ENCODE data around the gene PSMB7.
"Not testable (repeated sequence)": the region's sequence is repeated elsewhere in the genome, so short reads cannot be mapped to it uniquely, and the experiment has no call there.

PSMB7 gene

GRCh38 chr9:124427281-124427680 lies 12.0 kb upstream of the PSMB7 start:
- no peaks in the 10 kb centered on the region for H3K4me1 ChIP-seq (ENCODE audit: control insufficient read depth, insufficient read depth, low read length, poor library complexity, severe bottlenecking)
- no peaks in the 10 kb centered on the region for H3K36me3 ChIP-seq (ENCODE audit: control insufficient read depth, insufficient read depth, low read length)
- H3K9me3 ChIP-seq (ENCODE audit: control insufficient read depth, low read length) = no peaks in the 10 kb centered on the region
- H3K27ac ChIP-seq (ENCODE audit: low read depth, low read length, severe bottlenecking) = no peak overlapping the region
- H3K4me3 ChIP-seq (ENCODE audit: extremely low read depth, insufficient read depth, low read length, poor library complexity, severe bottlenecking) = no peak overlapping the region
- WGBS, 2 experiments (ENCODE audit: insufficient coverage in 2 of 2) = 69 to 94% methylated on average over 2 of the region's 4 CpGs

GRCh38 chr9:124426361-124426760 lies 11.1 kb upstream of the PSMB7 start:
- WGBS, 2 experiments (ENCODE audit: insufficient coverage in 2 of 2) = 83 to 90% methylated on average over 1 to 3 of the region's 7 CpGs
- no peak overlapping the region for H3K27ac ChIP-seq (ENCODE audit: low read depth, low read length, severe bottlenecking)
- H3K9me3 ChIP-seq (ENCODE audit: control insufficient read depth, low read length) = no peaks in the 10 kb centered on the region
- no peaks in the 10 kb centered on the region for H3K4me1 ChIP-seq (ENCODE audit: control insufficient read depth, insufficient read depth, low read length, poor library complexity, severe bottlenecking)
- no peak overlapping the region for H3K4me3 ChIP-seq (ENCODE audit: extremely low read depth, insufficient read depth, low read length, poor library complexity, severe bottlenecking)
- no peaks in the 10 kb centered on the region for H3K36me3 ChIP-seq (ENCODE audit: control insufficient read depth, insufficient read depth, low read length)

GRCh38 chr9:124425733-124426132 lies 10.5 kb upstream of the PSMB7 start:
- H3K36me3 ChIP-seq (ENCODE audit: control insufficient read depth, insufficient read depth, low read length); H3K4me3 ChIP-seq (ENCODE audit: extremely low read depth, insufficient read depth, low read length, poor library complexity, severe bottlenecking); H3K27ac ChIP-seq (ENCODE audit: low read depth, low read length, severe bottlenecking); H3K9me3 ChIP-seq (ENCODE audit: control insufficient read depth, low read length); H3K4me1 ChIP-seq (ENCODE audit: control insufficient read depth, insufficient read depth, low read length, poor library complexity, severe bottlenecking): not testable (repeated sequence)
- WGBS, 2 experiments (ENCODE audit: insufficient coverage in 2 of 2) = no CpG with 5 or more reads among the region's 12 CpGs

- Histone ChIP-seq H3K36me3 (ENCODE audit: control insufficient read depth, insufficient read depth, low read length) (no peaks in the 10 kb centered on the region), H3K4me3 (ENCODE audit: extremely low read depth, insufficient read depth, low read length, poor library complexity, severe bottlenecking) (no peak overlapping the region), H3K4me1 (ENCODE audit: control insufficient read depth, insufficient read depth, low read length, poor library complexity, severe bottlenecking) (no peaks in the 10 kb centered on the region), H3K27ac (ENCODE audit: low read depth, low read length, severe bottlenecking) (no peak overlapping the region), H3K9me3 (ENCODE audit: control insufficient read depth, low read length) (no peaks in the 10 kb centered on the region)
- 72 to 75% methylated on average over 9 to 11 of the region's 11 CpGs for WGBS, 2 experiments (ENCODE audit: insufficient coverage in 2 of 2)
These were observed 8.3 kb upstream of the PSMB7 start for GRCh38 chr9:124423591-124423990.

- no peak overlapping the region for H3K4me3 ChIP-seq (ENCODE audit: extremely low read depth, insufficient read depth, low read length, poor library complexity, severe bottlenecking)
- H3K36me3 ChIP-seq (ENCODE audit: control insufficient read depth, insufficient read depth, low read length) = no peaks in the 10 kb centered on the region
- no peak overlapping the region for H3K27ac ChIP-seq (ENCODE audit: low read depth, low read length, severe bottlenecking)
- H3K9me3 ChIP-seq (ENCODE audit: control insufficient read depth, low read length) = no peaks in the 10 kb centered on the region
- 87 to 88% methylated on average over 3 to 4 of the region's 5 CpGs for WGBS, 2 experiments (ENCODE audit: insufficient coverage in 2 of 2)
- no peaks in the 10 kb centered on the region for H3K4me1 ChIP-seq (ENCODE audit: control insufficient read depth, insufficient read depth, low read length, poor library complexity, severe bottlenecking)
These were observed 7.9 kb upstream of the PSMB7 start for GRCh38 chr9:124423155-124423554.

- WGBS, 2 experiments (ENCODE audit: insufficient coverage in 2 of 2) = 94 to 97% methylated on average over 6 to 7 of the region's 7 CpGs
- no peaks in the 10 kb centered on the region for H3K36me3 ChIP-seq (ENCODE audit: control insufficient read depth, insufficient read depth, low read length)
- no peaks in the 10 kb centered on the region for H3K4me1 ChIP-seq (ENCODE audit: control insufficient read depth, insufficient read depth, low read length, poor library complexity, severe bottlenecking)
- no peak overlapping the region for H3K27ac ChIP-seq (ENCODE audit: low read depth, low read length, severe bottlenecking)
- no peaks in the 10 kb centered on the region for H3K9me3 ChIP-seq (ENCODE audit: control insufficient read depth, low read length)
- H3K4me3 ChIP-seq (ENCODE audit: extremely low read depth, insufficient read depth, low read length, poor library complexity, severe bottlenecking) = no peak overlapping the region
These were observed 5.8 kb upstream of the PSMB7 start for GRCh38 chr9:124420991-124421543.

- 77 to 78% methylated on average over 5 to 6 of the region's 6 CpGs for WGBS, 2 experiments (ENCODE audit: insufficient coverage in 2 of 2)
- no peak overlapping the region for H3K27ac ChIP-seq (ENCODE audit: low read depth, low read length, severe bottlenecking)
- H3K4me1 ChIP-seq (ENCODE audit: control insufficient read depth, insufficient read depth, low read length, poor library complexity, severe bottlenecking) = no peaks in the 10 kb centered on the region
- H3K4me3 ChIP-seq (ENCODE audit: extremely low read depth, insufficient read depth, low read length, poor library complexity, severe bottlenecking) = no peak overlapping the region
- no peaks in the 10 kb centered on the region for H3K9me3 ChIP-seq (ENCODE audit: control insufficient read depth, low read length)
- H3K36me3 ChIP-seq (ENCODE audit: control insufficient read depth, insufficient read depth, low read length) = no peaks in the 10 kb centered on the region
These were observed 4.7 kb upstream of the PSMB7 start for GRCh38 chr9:124419832-124420489.

GRCh38 chr9:124415852-124416484 lies 726 bp upstream of the PSMB7 start:
- H3K9me3 ChIP-seq (ENCODE audit: control insufficient read depth, low read length) = no peaks in the 10 kb centered on the region
- peaks cover 9% of the 10 kb centered on the region for H3K4me1 ChIP-seq (ENCODE audit: control insufficient read depth, insufficient read depth, low read length, poor library complexity, severe bottlenecking)
- no peak overlapping the region for H3K27ac ChIP-seq (ENCODE audit: low read depth, low read length, severe bottlenecking)
- peak overlapping the region; percentile 88 for H3K4me3 ChIP-seq (ENCODE audit: extremely low read depth, insufficient read depth, low read length, poor library complexity, severe bottlenecking)
- WGBS, 2 experiments (ENCODE audit: insufficient coverage in 2 of 2) = 83 to 84% methylated on average over 14 to 16 of the region's 17 CpGs
- H3K36me3 ChIP-seq (ENCODE audit: control insufficient read depth, insufficient read depth, low read length) = peaks cover 31% of the 10 kb centered on the region

GRCh38 chr9:124414612-124415011 lies 630 bp downstream of the PSMB7 start:
- Histone ChIP-seq H3K27ac (ENCODE audit: low read depth, low read length, severe bottlenecking) (peak overlapping the region; percentile 92), H3K36me3 (ENCODE audit: control insufficient read depth, insufficient read depth, low read length) (peaks cover 43% of the 10 kb centered on the region), H3K9me3 (ENCODE audit: control insufficient read depth, low read length) (no peaks in the 10 kb centered on the region), H3K4me3 (ENCODE audit: extremely low read depth, insufficient read depth, low read length, poor library complexity, severe bottlenecking) (peak overlapping the region; percentile 88), H3K4me1 (ENCODE audit: control insufficient read depth, insufficient read depth, low read length, poor library complexity, severe bottlenecking) (peaks cover 9% of the 10 kb centered on the region)
- WGBS, 2 experiments (ENCODE audit: insufficient coverage in 2 of 2) = 7 to 12% methylated on average over 13 of the region's 13 CpGs

- peaks cover 61% of the 10 kb centered on the region for H3K36me3 ChIP-seq (ENCODE audit: control insufficient read depth, insufficient read depth, low read length)
- H3K4me1 ChIP-seq (ENCODE audit: control insufficient read depth, insufficient read depth, low read length, poor library complexity, severe bottlenecking) = peaks cover 9% of the 10 kb centered on the region
- no peak overlapping the region for H3K4me3 ChIP-seq (ENCODE audit: extremely low read depth, insufficient read depth, low read length, poor library complexity, severe bottlenecking)
- H3K27ac ChIP-seq (ENCODE audit: low read depth, low read length, severe bottlenecking) = no peak overlapping the region
- no peaks in the 10 kb centered on the region for H3K9me3 ChIP-seq (ENCODE audit: control insufficient read depth, low read length)
- 100% methylated on average over 1 of the region's 3 CpGs for WGBS, 2 experiments (ENCODE audit: insufficient coverage in 2 of 2)
These were observed 3.0 kb downstream of the PSMB7 start for GRCh38 chr9:124412228-124412575.
